Measurements from ENCODE around the gene TUBG1.
A peak's percentile ranks its signal among the peaks of the same experiment; 100 is the strongest.
"Not testable (repeated sequence)": the region's sequence is repeated elsewhere in the genome, so short reads cannot be mapped to it uniquely, and the experiment has no call there.

TUBG1 gene

DNA sequence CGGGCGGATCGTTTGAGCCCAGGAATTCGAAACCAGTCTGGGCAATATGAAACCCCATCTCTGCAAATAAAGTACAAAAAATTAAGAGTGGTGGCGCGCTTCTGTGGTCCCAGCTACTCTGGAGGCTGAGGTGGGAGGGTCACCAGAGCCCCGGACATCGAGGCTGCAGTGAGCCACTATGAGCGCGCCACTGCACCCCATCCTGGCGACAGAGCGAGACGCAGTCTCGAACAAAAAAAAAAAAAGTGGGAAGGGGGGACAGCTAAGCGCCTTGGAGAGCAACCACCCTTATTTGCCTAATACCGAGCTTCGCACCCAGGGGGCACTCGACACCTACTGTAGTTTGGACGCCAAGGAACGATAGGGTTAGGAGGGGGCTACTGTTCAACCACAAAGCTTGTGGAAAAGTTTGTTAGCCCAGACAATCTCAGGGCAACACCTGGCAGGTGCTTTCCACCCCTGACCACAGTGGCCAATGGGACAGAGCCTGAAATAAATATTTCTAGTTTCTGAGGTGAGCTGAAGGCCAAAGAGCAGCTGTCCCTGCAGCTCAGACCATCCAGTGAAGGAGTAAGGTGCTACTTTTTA is 31.1 kb upstream of the TUBG1 start:
- peak in 38 of 51 donors; percentile 5 to 70 (median 44) for DNase-seq

DNA sequence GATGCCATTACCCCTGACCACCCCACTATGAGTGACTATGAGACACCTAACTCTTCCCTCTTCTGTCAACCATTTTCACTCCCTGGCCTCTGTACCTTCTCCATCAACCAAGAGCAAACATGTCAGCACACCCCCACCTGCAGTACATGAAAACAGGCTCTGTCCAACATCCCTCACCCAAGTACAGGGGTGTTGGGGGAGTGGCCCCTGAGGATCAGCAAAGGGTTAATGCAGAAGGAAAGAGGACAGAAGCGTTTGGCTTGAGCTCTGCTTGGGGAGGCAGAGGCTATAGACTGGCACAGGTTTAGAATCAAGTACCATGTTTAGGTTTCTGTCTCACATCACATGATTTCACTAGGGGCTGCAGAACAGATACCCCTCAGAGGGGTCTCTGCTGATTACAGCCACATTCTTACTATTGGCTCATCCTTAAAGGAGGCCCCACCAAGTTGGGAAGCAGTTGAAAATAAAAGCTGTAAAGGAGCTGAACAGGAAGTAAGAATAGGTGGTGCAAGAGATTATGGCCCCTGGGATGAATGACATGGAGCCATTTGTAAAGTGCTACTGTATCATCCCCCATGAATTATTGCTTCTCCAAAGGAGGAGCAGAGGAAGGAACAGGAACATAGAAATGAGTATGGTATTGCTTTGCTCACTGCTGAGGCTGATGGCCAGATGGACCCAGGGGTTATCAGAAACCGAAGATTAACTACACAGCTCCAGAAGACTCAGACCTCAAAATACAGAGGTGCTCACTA is 29.5 kb upstream of the TUBG1 start:
- no peak for DNase-seq

DNA sequence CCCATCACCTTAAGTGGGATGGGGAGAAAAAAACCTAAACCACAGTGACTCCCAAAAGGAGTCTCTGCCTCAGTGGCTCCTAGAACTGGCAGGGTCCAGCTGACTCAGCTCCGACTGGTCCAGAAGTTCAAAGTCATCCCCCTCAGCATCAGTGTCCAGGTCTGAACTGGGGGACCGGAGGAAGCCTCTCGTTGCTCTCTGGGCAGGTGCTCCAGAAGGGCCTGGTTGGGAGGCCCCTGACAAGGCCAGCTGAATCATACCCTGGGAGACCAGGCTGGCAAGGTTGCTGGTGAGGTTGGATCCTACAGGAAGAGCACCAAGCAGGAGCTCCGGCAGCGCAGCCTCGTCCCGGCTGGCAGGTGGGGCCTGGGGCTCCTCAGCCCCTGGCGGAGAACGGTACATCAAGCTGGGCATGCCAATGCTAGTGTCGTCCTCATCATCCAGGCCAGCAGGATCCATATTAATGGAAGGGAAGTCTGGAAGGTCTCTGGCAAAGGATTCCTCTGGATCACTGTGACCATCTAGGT is 27.7 kb upstream of the TUBG1 start:
- no peak for DNase-seq

DNA sequence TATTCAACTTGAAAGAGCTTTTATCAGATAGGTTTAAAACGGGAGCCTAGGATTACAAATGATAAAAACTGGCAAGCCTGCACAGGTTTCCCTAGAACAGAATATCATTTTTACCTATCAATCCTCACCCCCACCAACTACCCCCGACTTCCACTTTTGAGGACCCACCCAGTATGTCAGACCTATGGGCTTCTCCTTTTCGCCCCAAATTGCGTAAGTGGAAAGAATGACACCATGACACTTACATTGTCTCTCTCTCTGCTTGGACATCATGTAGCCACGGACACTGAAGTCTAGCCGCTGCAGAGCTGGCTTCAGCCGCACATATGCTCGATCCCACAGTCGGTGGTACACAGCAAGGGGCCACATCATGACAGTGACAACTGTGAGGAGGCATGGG is 24.6 kb upstream of the TUBG1 start:
- DNase-seq = no peak

DNA sequence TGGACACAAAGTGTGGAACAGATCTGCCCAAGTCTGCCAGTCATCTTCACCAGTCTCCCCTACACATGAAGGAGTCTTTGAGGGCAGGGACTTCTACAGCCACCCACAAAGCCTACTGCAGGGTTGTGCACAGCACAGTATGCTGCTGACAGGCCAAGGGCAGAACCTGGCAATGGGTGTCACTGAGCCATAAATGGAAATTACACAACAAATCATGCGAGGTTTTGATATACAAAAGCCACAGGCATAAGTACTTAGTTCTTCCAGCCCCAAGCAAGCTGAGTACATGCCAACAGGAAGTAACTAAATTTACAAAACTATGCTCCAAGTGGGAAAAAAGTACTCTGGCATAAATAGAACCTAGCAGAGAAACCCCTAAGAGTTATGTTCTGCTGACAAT is 24.1 kb upstream of the TUBG1 start:
- no peak for DNase-seq

DNA sequence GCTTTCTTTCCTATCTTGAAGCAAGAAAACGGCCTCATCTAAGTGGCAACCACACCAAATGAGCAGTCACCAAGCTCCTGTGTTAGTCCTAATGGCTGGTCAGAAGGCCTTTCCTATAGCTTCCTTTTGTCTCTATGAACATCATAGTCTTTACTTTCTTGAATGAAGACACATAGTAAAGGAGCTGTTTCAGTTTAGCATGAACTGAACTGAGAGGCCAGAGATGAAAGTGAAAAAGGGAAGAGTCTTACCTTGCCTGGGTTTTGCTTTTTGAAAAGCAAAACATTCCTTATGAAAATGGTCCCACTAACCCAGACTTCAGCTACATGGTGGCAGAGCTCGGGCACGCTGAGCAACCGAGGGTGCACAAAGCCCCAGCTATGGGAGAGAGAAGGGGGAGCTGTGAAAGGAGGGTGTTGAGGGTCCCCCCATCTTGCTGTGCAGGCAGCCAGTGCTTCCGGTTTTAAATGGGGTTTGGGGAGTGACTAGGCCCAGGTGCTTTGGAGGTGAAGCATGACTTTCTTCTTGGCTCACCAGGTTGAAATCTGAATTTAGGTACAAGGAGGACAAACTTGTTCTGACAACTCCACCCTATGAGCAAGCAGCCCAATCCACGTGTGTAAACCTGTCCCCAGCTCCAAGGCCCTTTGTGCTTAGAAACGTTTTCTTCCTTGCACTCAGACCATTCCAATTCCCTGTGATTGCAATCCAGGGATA is 22.8 kb upstream of the TUBG1 start:
- DNase-seq = no peak

DNA sequence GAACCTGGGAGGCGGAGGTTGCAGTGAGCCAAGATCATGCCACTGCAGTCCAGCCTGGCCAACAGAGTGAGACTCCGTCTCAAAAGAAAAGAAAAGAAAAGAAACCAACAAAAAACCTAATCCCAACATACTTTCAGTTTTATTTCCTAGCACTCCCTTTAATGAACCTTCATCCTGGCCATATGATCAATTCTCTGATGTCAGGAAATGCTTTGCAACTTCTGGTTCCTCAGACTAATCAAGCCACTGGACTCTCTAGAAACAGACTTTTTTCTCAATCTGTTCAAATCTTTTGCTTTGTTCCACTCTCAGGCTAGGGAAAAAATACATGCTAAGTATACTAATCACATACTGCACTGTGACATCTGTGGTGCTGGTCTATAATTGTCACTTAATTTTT is 18.6 kb upstream of the TUBG1 start:
- DNase-seq = no peak

DNA sequence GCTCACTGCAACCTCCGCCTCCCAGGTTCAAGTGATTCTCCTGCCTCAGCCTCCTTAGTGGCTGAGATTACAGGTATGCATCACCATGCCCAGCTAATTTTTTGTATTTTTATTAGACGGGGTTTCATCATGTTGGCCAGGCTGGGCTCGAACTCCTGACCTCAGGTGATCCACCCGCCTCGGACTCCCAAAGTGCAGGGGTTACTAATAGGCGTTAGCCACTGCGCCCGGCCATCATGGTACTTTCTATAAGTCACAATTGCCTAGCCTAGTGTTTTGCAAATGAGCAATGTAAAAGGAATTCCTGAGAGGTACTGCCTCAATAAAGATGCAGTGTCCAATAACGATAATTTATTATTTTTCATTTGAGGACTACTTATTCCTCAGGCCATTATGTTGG is 18.1 kb upstream of the TUBG1 start:
- no peak for DNase-seq

DNA sequence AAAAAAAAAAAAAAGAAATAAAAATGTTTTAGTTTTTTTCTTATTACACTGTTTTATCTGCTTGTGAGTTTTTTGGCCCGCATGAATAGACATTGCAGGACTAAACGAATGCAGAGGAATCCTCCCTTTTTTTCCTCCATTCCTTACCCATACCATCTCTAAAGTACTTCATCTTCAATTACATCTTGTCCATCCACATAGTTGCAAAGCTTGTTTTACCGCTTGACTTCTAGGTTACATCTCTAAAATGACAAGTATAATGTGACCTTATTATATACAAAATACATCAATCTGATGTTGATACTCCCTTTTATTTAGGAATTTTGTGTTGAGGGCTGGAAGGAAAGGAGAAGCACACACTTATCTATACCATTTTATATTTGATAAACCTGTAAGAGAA is 13.1 kb upstream of the TUBG1 start:
- no peak for DNase-seq

DNA sequence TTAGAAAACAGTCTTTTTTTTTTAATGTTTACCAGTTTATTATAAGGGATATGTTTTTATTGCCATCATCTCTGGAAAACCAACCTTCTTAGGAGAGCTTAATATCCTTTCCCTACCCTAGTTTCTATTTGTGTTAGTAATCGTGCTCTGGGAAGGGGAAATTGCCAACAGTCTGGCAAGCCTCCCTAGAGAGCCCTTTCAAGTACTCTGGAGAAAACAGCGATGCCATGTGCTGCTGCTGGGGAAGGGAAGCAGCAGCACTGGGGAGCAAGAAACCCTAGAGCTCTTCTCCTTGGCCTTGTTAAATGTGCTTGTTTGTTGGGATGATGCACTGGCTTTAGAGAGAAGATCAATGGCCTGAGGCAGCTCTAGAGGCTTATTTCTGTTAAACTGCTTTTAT is 10.6 kb upstream of the TUBG1 start:
- DNase-seq = peak in 18 of 51 donors; percentile 1 to 36 (median 7)

DNA sequence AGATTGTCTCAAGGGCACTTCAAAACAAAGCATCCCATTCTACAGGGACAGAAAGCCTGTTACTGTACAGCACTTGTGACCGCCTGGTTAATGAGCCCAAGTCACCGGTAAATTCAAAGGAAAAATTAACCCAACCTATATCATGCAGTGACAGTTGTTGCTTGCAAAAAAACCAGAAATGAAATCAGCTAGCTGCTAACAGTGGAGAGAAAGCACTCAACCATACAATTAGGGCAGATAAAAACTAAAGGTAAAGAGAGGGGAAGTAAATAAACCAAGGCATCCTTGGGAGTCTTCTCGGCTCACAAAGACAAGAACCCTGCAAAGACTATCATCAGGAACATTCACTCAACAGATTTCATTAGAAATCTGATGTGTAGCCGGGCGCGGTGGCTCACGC is 6.2 kb upstream of the TUBG1 start:
- no peak for DNase-seq

DNA sequence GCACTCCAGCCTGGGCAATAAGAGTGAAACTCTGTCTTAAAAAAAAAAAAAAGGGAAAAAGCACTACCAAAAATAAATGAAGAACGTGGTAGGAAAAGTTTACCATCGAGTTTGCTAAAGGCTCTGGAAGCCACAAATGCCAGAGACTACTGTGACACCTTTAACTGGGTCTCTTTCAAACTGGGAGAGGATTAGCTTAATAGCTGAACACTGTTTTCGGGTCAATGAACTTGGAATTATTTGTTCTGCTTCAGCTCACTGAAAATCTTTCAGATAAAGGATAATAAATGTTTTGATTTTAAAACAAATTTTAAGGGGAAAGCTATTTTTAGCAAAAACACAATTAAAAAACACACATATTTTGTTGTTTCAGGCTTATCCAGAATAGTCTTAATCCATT is 1.7 kb upstream of the TUBG1 start:
- DNase-seq = no peak

DNA sequence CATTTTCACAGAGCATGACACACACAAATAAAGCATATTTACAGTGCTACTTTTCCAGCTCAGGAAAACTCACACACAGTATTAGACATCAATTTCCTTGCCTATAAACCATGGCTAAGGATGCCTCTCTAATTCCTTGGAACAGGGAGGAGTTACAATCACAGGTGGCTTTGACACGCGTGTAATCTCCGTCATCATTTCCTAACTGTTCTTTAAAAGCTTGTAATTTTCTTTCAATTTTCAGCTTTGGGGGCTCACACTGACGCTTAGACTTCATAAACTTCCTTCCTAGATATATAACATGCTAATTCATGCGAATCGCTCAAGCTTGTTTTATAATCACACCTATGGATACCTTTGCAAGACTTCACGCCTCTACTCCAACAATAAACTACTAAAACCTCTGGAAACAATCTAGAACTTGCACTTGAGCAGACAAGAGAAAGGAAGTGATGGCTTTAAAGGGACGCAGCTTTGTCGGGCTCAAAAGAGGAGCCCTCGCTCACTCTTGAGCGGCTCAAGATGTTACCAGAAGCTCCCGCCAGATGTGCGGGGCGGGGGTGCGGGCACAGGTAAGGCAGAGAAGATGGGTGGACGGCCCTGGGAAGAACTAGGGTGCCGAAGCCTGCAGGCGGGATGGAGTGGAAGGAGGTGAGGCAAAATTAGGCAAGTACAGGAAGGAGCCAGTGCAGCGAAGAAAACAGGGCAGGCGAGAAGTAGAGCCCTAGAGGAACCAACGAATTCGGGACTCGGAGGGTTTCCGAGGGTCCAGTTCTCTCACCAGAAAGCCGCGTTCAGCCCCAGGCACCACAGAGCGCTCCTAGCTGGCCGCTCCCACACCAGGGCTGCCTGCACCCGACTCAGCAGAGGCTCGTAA is 940 bp upstream of the TUBG1 start:
- peak in 2 of 51 donors; percentile 41 to 46 for DNase-seq

DNA sequence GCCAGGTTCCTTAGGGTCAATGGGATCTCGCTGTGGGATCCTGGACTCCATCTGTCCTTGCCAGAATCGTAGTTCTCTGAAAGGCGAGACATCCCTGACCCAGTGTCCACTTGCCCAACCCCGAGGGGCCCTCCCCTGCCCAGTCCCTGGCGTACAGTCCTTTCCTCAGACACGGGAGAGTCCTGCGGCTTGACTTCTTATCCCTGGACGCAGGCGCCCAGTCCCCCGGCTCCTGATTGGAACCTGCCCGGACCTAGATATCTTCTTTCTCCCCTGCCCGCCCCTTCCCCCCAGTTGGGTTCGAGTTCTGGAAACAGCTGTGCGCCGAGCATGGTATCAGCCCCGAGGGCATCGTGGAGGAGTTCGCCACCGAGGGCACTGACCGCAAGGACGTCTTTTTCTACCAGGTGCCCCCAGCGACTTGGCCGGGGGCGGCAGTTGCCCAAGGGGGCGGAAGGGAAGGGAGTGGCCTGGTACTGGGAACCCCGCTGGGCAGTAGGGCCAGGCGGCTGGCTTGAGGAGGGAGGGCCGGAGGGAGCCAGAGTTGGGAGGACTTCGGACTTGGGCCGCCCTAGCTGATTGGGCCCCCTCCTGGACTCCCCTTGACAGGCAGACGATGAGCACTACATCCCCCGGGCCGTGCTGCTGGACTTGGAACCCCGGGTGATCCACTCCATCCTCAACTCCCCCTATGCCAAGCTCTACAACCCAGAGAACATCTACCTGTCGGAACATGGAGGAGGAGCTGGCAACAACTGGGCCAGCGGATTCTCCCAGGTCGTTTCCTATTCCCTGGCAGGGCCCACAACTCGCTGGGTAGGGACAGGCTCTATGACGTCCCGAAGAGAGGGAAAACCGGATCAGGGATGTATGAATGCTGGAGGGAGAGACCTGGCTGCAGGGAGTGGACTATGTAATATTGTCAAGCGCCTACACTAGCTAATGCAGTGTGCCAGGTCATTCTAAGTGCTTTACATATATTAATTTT is 625 bp downstream of the TUBG1 start:
- peak in 13 of 51 donors; percentile 13 to 59 (median 48) for DNase-seq

DNA sequence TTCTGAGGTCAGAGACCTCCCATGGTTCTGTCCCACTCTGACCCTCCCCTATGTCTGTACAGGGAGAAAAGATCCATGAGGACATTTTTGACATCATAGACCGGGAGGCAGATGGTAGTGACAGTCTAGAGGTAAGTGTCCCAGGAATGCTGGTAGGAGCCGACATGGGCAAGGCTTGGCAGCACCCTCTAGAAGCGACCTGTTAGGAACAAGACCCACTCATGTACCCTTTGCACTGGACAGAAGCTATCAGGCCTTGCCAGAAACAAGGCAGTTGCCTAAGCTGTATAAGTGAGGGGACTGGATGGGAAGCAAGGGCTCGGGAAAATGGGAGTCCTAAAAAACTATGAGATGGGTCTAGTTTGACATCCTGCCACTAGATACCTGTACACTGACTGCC is 2.5 kb downstream of the TUBG1 start:
- no peak for DNase-seq

DNA sequence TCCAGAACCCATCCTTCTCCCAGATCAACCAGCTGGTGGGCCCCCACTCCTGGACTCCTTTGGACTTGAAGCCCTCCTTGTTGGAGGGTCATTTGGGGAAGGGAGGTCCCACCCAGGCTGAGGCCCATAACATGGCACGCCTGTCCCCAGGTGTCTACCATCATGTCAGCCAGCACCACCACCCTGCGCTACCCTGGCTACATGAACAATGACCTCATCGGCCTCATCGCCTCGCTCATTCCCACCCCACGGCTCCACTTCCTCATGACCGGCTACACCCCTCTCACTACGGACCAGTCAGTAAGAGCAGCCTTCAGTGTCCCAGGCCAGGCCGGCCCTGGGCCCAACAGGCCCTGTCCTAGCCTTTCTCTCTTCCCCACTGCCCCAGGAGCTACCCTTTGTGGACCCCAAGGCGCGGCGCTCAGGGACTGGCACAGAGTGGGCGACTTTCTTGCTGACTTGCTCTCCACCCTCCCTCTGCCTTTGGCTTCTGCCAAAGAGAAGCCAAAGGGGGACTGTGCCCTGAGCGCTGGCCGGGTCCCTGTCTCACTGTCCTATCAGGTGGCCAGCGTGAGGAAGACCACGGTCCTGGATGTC is 4.3 kb downstream of the TUBG1 start:
- no peak for DNase-seq

DNA sequence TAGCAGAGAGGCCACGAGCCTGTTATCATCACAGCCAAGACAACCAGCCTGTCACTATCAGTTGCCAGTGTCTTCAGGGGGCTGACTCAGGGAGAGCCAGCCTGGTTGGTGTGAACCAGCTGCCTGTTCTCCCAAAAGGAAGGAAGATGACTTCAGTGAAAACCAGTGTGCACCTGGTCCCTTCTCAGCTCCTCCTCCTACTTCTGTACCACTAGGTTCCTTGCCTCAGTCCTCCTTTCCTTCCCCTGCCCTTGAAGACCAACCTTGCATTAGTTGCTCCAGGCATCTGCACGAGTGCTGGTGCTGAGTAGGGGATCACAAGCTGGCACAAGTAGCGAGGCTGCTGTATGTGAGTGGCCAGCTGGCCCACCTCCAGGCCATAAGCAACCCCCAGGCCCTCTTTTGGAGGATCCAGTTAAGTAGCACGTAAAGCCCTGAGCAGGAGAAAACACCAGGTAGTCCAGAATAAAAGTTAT is 8.5 kb downstream of the TUBG1 start:
- peak in 1 of 51 donors; percentile 11 for DNase-seq

DNA sequence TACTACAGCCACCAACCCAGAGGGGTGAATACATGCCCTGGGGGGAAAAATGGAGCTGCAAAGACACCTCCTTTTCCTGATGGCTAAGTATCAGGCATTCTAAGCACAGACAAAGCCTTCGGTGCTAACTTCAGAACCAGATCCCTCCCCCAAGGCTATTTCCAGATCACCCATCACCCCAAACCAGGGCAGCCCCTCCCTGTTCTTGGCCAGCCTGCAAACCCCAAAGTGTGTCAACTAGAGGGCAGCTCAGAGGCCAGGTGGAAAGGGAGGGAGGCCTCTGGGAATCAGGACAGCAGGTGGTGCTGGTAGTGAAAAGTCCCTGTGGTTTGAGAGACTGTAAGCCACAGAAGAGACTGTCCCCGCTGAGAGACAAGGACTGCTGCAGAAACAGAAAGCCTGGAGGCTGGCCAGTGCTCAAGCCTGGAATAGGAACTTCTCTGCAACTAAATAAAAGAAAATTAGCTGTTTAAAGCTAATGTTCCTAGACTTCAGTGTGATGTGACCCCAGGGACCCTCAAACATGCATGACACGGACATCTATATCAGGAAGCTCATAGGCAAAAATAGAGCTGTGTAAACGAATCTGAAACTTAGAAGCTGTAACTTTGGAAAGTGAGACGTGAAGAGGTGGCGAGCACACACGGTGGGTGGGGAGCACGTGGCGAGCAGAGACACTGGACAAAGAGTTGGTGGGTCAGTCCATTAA is 9.1 kb downstream of the TUBG1 start:
- peak in 7 of 51 donors; percentile 5 to 27 (median 11) for DNase-seq

DNA sequence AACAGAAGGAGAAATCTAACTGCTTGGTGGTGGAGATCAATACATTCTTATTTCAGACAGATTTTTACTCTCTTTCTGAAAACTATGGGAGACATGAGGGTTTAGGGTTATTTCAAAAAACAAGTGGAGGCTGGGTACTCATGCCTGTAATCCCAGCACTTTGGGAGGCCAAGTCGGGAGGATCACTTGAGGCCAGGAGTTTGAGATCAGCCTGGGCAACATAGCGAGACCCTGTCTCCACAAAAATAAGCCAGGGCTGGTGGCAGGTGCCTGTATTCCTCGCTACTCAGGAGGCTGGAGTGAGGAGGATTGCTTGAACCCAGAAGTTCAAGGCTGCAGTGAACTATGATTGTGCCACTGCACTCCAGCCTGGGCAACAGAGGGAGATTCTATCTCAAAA is 12.5 kb downstream of the TUBG1 start:
- DNase-seq = not testable (repeated sequence)

Data from hypothalamus (tissue), 51 donors.